ENCODE results near the gene DOC2B. TPM values are rescaled to one million over a fixed set of nuclear protein-coding genes. Genes with fewer than 3 reads are reported as not detected.
"Not testable (repeated sequence)": the region's sequence is repeated elsewhere in the genome, so short reads cannot be mapped to it uniquely, and the experiment has no call there.

The DOC2B gene
- total and polyA plus RNA-seq, 2 experiments from 2014 or later: 0.42 to 3.8 TPM

DNA sequence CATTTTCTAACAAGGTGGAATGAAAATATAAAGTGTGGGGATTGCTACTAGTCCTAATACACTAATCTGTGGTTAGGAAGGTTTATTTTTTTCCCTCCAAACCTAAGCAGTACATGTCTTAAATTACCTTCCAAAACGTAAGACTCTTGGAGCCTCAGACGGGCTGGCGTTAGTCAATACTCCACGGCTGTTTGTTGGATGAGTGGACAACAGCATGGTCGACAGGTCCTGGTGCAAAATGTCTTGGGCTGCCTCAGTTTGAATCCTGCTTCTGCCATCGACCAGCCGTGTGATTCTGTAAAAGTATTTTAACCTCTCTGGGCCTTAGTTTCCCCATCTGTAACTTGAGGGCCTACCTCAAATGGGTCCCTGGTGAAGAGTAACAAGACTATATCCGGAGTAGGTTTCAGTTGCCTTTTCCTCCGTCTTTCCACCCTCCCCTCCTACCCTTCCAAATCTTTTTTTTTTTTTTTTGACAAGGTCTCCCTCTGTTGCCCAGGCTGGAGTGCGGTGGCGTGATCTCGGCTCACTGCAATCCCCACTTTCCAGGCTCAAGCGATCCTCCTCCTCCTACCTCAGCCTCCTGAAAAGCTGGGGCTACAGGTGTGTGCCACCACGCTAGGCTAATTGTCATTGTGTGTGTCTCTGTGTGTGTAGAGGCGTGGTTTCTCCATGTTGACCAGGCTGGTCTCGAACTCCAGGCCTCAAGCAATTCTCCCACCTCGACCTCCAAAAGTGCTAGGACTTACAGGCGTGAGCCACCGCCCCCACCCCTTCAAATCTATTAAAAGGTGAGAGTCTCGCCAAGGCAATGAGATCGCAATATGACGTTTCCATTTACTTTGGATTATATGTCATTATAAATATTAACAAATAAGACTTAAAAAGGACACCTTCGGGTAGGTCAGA is 38.3 kb downstream of the DOC2B start (continued):
- TF ChIP-seq, protein P1, sequence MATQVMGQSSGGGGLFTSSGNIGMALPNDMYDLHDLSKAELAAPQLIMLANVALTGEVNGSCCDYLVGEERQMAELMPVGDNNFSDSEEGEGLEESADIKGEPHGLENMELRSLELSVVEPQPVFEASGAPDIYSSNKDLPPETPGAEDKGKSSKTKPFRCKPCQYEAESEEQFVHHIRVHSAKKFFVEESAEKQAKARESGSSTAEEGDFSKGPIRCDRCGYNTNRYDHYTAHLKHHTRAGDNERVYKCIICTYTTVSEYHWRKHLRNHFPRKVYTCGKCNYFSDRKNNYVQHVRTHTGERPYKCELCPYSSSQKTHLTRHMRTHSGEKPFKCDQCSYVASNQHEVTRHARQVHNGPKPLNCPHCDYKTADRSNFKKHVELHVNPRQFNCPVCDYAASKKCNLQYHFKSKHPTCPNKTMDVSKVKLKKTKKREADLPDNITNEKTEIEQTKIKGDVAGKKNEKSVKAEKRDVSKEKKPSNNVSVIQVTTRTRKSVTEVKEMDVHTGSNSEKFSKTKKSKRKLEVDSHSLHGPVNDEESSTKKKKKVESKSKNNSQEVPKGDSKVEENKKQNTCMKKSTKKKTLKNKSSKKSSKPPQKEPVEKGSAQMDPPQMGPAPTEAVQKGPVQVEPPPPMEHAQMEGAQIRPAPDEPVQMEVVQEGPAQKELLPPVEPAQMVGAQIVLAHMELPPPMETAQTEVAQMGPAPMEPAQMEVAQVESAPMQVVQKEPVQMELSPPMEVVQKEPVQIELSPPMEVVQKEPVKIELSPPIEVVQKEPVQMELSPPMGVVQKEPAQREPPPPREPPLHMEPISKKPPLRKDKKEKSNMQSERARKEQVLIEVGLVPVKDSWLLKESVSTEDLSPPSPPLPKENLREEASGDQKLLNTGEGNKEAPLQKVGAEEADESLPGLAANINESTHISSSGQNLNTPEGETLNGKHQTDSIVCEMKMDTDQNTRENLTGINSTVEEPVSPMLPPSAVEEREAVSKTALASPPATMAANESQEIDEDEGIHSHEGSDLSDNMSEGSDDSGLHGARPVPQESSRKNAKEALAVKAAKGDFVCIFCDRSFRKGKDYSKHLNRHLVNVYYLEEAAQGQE (IDR thresholded peaks at IDR 0.05; ENCODE audit: unreplicated experiment): no peak
- TF ChIP-seq EZH2 (IDR thresholded peaks at IDR 0.05; ENCODE audit: low read depth, unreplicated experiment) (no peak), ZNF114 (CRISPR knock-in tag; IDR thresholded peaks at IDR 0.05) (no peak), POLR2AphosphoS5 (IDR thresholded peaks at IDR 0.05; ENCODE audit: low read depth) (no peak), JUNB (IDR thresholded peaks at IDR 0.05; ENCODE audit: unreplicated experiment) (no peak)

DNA sequence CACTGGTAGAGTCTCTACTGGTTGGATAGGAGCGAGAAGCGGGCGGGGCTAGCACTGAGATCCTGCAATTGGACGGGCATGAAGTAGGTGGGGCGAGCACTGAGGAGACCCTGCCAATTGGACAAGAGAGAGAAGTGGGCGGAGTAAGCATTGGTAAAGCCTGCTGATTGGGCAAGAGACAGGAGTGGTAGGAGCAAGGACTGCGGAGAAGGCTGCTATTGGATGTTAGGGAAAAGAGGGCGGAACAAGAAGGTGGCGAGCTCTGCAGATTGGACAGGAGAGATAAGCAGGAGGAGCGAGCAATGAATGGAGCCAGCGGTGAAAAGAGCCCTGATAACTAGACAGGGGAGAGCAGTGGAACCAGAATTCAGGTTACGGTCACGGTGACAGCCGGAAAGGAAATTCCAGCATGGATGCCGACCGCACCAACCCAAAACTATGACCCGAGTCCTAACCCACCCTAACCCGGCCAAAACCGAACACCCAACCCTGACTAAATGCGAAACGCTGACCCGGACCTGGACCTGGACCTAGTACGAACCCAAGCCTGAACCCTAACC is 39.3 kb downstream of the DOC2B start:
- ATAC-seq (no peak), DNase-seq (ENCODE audit: low spot score) (peak; percentile 41)
- Mint-ChIP-seq H3K27ac (no peak overlapping the region), H3K4me1 (no peaks in the 10 kb centered on the region), H3K9me3 (peaks cover 8% of the 10 kb centered on the region), H3K36me3 (ENCODE audit: low read depth) (peaks cover 6% of the 10 kb centered on the region; the same call in 1 of the 3 replicates), H3K4me3 (no peak overlapping the region; the same call in 2 of the 3 replicates), H3K27me3 (ENCODE audit: insufficient read depth, low read depth, poor library complexity) (peaks cover 25% of the 10 kb centered on the region)
- no peaks in the 10 kb centered on the region for H3K36me3 ChIP-seq (ENCODE audit: insufficient read depth)
- no peak overlapping the region for H2AFZ ChIP-seq
- no peak overlapping the region for H3K27ac ChIP-seq (ENCODE audit: low read depth)
- peaks cover 3% of the 10 kb centered on the region; the same call in 1 of the 2 replicates for H3K4me1 ChIP-seq (ENCODE audit: insufficient read depth)
- no peaks in the 10 kb centered on the region for H4K20me1 ChIP-seq (replicated peaks; ENCODE audit: insufficient read depth)
- H3K4me3 ChIP-seq: no peak overlapping the region
- no peak for TF ChIP-seq NANOG (IDR thresholded peaks at IDR 0.05; ENCODE audit: borderline replicate concordance)
- TF ChIP-seq, protein P2, sequence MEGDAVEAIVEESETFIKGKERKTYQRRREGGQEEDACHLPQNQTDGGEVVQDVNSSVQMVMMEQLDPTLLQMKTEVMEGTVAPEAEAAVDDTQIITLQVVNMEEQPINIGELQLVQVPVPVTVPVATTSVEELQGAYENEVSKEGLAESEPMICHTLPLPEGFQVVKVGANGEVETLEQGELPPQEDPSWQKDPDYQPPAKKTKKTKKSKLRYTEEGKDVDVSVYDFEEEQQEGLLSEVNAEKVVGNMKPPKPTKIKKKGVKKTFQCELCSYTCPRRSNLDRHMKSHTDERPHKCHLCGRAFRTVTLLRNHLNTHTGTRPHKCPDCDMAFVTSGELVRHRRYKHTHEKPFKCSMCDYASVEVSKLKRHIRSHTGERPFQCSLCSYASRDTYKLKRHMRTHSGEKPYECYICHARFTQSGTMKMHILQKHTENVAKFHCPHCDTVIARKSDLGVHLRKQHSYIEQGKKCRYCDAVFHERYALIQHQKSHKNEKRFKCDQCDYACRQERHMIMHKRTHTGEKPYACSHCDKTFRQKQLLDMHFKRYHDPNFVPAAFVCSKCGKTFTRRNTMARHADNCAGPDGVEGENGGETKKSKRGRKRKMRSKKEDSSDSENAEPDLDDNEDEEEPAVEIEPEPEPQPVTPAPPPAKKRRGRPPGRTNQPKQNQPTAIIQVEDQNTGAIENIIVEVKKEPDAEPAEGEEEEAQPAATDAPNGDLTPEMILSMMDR (conservative IDR thresholded peaks at IDR 0.05; ENCODE audit: low read depth in 2 of 2): no peak
- no peak for TF ChIP-seq ZNF331 (CRISPR knock-in tag; IDR thresholded peaks at IDR 0.05; ENCODE audit: low read depth)
- no peak for TF ChIP-seq EZH2phosphoT487 (IDR thresholded peaks at IDR 0.05; ENCODE audit: unreplicated experiment)
- TF ChIP-seq, protein P3, sequence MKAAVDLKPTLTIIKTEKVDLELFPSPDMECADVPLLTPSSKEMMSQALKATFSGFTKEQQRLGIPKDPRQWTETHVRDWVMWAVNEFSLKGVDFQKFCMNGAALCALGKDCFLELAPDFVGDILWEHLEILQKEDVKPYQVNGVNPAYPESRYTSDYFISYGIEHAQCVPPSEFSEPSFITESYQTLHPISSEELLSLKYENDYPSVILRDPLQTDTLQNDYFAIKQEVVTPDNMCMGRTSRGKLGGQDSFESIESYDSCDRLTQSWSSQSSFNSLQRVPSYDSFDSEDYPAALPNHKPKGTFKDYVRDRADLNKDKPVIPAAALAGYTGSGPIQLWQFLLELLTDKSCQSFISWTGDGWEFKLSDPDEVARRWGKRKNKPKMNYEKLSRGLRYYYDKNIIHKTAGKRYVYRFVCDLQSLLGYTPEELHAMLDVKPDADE (IDR thresholded peaks at IDR 0.05): no peak
- no peaks in the 10 kb centered on the region for H3K79me2 ChIP-seq (replicated peaks; ENCODE audit: insufficient read depth)
- H3K27me3 ChIP-seq (ENCODE audit: insufficient read depth): no peaks in the 10 kb centered on the region; the same call in none of the 2 replicates
- no peak overlapping the region for H3K4me2 ChIP-seq
- no peaks in the 10 kb centered on the region for H3K9me2 ChIP-seq (ENCODE audit: insufficient read depth)
- no peaks in the 10 kb centered on the region for H3F3A ChIP-seq (replicated peaks; ENCODE audit: low read depth)

DNA sequence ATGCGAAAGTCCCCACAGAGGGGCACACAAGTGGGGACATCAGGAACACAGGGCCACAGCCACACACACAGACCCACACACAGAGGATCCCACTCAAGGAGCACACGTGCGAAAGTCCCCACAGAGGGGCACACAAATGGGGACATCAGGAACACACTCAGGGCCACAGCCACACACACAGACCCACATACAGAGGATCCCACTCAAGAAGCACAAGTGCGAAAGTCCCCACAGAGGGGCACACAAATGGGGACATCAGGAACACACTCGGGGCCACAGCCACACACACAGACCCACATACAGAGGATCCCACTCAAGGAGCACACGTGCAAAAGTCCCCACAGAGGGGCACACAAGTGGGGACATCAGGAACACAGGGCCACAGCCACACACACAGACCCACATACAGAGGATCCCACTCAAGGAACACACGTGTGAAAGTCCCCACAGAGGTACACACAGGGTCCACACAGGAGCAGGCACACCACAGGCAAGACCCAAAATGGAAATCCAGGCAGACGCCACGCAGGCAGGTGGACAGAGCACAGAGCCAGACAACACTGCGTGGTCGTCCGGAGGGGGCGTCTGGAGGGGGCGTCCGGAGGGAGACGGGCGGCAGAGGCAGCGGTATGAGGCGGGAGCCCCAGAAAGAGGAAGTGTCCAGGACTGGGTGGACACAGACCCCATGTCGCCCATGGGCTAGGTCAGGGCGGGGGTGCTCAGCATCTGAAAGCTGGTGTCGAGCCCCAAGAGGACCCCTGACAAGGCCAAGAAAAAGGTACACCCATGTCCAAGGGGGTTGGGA is 41.8 kb downstream of the DOC2B start:
- H2AFZ ChIP-seq; H3K9me2 ChIP-seq (ENCODE audit: insufficient read depth); H3K4me1 Mint-ChIP-seq; H3K36me3 Mint-ChIP-seq (ENCODE audit: low read depth); ATAC-seq; H3F3A ChIP-seq (replicated peaks; ENCODE audit: low read depth); H3K27ac Mint-ChIP-seq; H3K27ac ChIP-seq (ENCODE audit: low read depth); DNase-seq (ENCODE audit: low spot score); H3K79me2 ChIP-seq (replicated peaks; ENCODE audit: insufficient read depth); H3K4me3 Mint-ChIP-seq; H3K4me2 ChIP-seq; H4K20me1 ChIP-seq (replicated peaks; ENCODE audit: insufficient read depth); H3K4me1 ChIP-seq (ENCODE audit: insufficient read depth); H3K4me3 ChIP-seq; H3K36me3 ChIP-seq (ENCODE audit: insufficient read depth); H3K27me3 ChIP-seq (ENCODE audit: insufficient read depth): not testable (repeated sequence)
- peaks cover 19% of the 10 kb centered on the region for H3K9me3 Mint-ChIP-seq
- H3K27me3 Mint-ChIP-seq (ENCODE audit: insufficient read depth, low read depth, poor library complexity): peaks cover 20% of the 10 kb centered on the region

All from GM23338 (cell line).